Chondrocyte (in vitro differentiated cells): Measurements from ENCODE around the gene NAMPT. TPM values are rescaled to one million over a fixed set of nuclear protein-coding genes. Genes with fewer than 3 reads are reported as not detected.
A peak's percentile ranks its signal among the peaks of the same experiment; 100 is the strongest.

ENCODE experiments used
- DNase-seq: peaks from one replicate; pipeline ENCODE4 v3.0.0; 2021; ENCODE audit warnings: mixed read lengths, low spot score
- H3K27ac Mint-ChIP-seq: one replicate; pipeline ENCODE4 v1.8.0; 2021; ENCODE audit warnings: mild to moderate bottlenecking, moderate library complexity, mixed read lengths; ENCODE audit not compliant: unreplicated experiment
- H3K27me3 Mint-ChIP-seq: 2 replicates; pipeline ENCODE4 v1.8.0; 2021; ENCODE audit warnings: low read depth, mixed read lengths
- H3K36me3 Mint-ChIP-seq: 2 replicates; pipeline ENCODE4 v1.8.0; 2021; ENCODE audit warnings: low read depth, mixed read lengths
- H3K4me1 Mint-ChIP-seq: 2 replicates; pipeline ENCODE4 v1.8.0; 2021; ENCODE audit warnings: low read depth, mild to moderate bottlenecking, mixed read lengths
- H3K4me3 Mint-ChIP-seq: one replicate; pipeline ENCODE4 v1.8.0; 2021; ENCODE audit warnings: mild to moderate bottlenecking, moderate library complexity, mixed read lengths; ENCODE audit not compliant: unreplicated experiment
- H3K9me3 Mint-ChIP-seq: 2 replicates; pipeline ENCODE4 v1.8.0; 2021; ENCODE audit warnings: low read depth, mixed read lengths
- CTCF ChIP-seq: fragments of 200-600 bp; sonication (generic); IDR thresholded peaks from 2 replicates; pipeline ENCODE4 v1.5.0; 2021; ENCODE audit warnings: antibody characterized with exemption, mild to moderate bottlenecking, moderate library complexity
- total RNA-seq: library from RNA; stranded (reverse); gene quantifications from 3 replicates; pipeline ENCODE4 v1.2.1, GENCODE V29; 2021

Gene NAMPT
- total RNA-seq, 1 donor from 2014 or later = 27.5 TPM

DNA sequence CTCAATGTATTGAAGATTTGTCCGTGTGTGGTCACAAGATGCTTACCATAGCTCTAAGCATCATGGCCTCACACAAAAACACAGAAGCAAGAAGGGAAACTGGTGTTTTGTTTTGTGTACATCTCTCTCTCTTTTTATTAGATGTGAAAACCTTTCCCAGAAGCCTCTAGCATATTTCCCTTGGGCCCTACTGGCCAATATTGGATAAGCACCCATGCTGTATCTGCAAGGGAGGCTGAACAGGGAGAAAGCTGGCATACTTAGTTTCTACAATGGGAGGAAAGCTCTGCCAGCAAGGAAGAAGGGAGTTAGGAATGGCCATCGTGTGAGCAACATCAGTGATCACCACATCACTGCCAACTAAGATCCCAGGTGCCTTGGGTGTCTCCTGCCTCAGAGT is 9.6 kb upstream of the NAMPT start:
- DNase-seq = no peak
- Mint-ChIP-seq H3K27me3 (peaks cover 8% of the 10 kb centered on the region), H3K36me3 (peaks cover 1% of the 10 kb centered on the region), H3K4me3 (no peak overlapping the region), H3K27ac (no peak overlapping the region), H3K4me1 (no peaks in the 10 kb centered on the region), H3K9me3 (no peaks in the 10 kb centered on the region)
- peak; percentile 31 for TF ChIP-seq CTCF

DNA sequence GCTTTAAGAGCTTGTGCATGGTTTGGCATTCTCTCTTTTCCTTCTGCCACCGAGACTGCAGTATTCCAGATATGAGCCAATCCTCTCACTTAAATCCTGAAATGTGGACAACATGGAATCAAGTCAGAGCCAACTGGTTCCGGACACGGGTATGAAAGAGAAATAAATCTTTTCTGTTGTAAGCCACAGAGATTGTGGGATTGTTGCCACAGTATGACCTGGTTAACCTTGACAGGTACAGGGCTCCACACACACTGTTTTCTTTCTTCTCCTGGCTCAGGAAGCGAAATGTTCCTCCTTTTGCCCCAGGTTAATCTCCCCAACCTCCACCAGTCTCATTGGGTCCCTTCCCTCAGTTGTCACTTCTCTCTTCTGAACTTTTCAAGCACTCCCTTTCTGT is 6.5 kb upstream of the NAMPT start:
- Mint-ChIP-seq H3K4me3 (no peak overlapping the region), H3K27ac (no peak overlapping the region), H3K9me3 (no peaks in the 10 kb centered on the region), H3K36me3 (peaks cover 1% of the 10 kb centered on the region), H3K4me1 (peaks cover under 1% of the 10 kb centered on the region), H3K27me3 (peaks cover 8% of the 10 kb centered on the region)
- TF ChIP-seq CTCF = no peak
- no peak for DNase-seq

DNA sequence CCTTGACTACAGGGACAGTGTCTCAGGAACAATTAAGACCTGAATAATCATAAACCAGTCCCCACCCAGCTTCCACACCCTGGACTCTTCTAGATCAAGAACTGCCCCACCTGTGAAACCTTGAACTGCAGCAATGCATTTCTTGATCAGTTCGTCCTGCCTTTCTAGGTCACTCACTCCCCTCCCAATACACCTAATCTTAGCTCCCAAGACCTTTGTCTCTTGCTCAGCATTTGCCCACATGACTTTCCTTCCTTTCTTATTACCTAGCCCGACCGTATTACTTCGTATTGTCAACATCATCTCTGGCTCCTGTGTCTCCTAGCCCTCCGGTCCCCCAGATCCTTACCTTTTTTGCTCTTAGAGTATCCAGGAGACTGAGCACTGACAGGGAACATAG is 5.5 kb upstream of the NAMPT start:
- H3K4me1 Mint-ChIP-seq = peaks cover 8% of the 10 kb centered on the region
- H3K27me3 Mint-ChIP-seq = peaks cover 8% of the 10 kb centered on the region
- no peak overlapping the region for H3K27ac Mint-ChIP-seq
- H3K4me3 Mint-ChIP-seq = no peak overlapping the region
- no peaks in the 10 kb centered on the region for H3K9me3 Mint-ChIP-seq
- peaks cover 1% of the 10 kb centered on the region for H3K36me3 Mint-ChIP-seq
- no peak for DNase-seq
- TF ChIP-seq CTCF = no peak

GRCh38 chr7:106289848-106290247 is 5.1 kb upstream of the NAMPT start:
- TF ChIP-seq CTCF = no peak
- Mint-ChIP-seq H3K27ac (no peak overlapping the region), H3K4me3 (no peak overlapping the region), H3K4me1 (peaks cover 8% of the 10 kb centered on the region), H3K9me3 (no peaks in the 10 kb centered on the region), H3K27me3 (peaks cover 8% of the 10 kb centered on the region), H3K36me3 (peaks cover 1% of the 10 kb centered on the region)
- no peak for DNase-seq

GRCh38 chr7:106288263-106288662 is 3.5 kb upstream of the NAMPT start:
- no peak for TF ChIP-seq CTCF
- H3K9me3 Mint-ChIP-seq = no peaks in the 10 kb centered on the region
- H3K36me3 Mint-ChIP-seq = peaks cover 1% of the 10 kb centered on the region
- H3K27ac Mint-ChIP-seq = no peak overlapping the region
- peaks cover 15% of the 10 kb centered on the region for H3K4me1 Mint-ChIP-seq
- H3K27me3 Mint-ChIP-seq = peaks cover 8% of the 10 kb centered on the region
- H3K4me3 Mint-ChIP-seq = no peak overlapping the region
- no peak for DNase-seq
